ENCODE results near the gene WDR82.
"Not testable (repeated sequence)": the region's sequence is repeated elsewhere in the genome, so short reads cannot be mapped to it uniquely, and the experiment has no call there.

WDR82 gene

DNA sequence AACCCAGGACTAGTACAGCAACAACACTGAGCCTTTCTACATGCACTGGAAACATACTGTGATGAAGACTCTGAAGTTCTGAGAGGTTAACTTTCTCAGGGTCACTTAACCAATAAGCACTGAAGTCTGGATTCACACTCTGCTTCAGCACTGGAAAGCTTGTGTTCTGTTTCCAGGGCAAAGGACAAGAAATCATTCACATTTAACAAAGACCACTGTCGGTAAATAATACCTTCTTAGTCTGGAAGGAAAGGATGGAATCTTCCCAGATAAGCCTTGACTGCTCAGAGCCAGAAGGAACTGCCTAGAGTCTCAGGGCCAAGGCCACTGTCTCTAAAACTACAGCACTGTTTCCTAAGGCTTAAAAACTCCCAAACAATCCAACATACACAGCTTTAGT, 4.9 kb upstream of the WDR82 start:
- Histone ChIP-seq H3K9ac (ENCODE audit: low read depth, low read length) (no peak overlapping the region), H3K27ac (ENCODE audit: low read depth, low read length) (peak overlapping the region; percentile 57), H3K9me3 (ENCODE audit: control insufficient read depth, insufficient read depth, low read length) (no peaks in the 10 kb centered on the region), H3K4me3 (ENCODE audit: low read depth, low read length) (no peak overlapping the region), H3K27me3 (ENCODE audit: control insufficient read depth, insufficient read depth, low read length) (no peaks in the 10 kb centered on the region), H3K4me1 (ENCODE audit: control insufficient read depth, insufficient read depth, low read length) (peaks cover 14% of the 10 kb centered on the region), H3K36me3 (ENCODE audit: control insufficient read depth, insufficient read depth, low read length) (0 out of 2 replicates have a peak, but pooled peaks cover 7% of the 10 kb centered on the region)

DNA sequence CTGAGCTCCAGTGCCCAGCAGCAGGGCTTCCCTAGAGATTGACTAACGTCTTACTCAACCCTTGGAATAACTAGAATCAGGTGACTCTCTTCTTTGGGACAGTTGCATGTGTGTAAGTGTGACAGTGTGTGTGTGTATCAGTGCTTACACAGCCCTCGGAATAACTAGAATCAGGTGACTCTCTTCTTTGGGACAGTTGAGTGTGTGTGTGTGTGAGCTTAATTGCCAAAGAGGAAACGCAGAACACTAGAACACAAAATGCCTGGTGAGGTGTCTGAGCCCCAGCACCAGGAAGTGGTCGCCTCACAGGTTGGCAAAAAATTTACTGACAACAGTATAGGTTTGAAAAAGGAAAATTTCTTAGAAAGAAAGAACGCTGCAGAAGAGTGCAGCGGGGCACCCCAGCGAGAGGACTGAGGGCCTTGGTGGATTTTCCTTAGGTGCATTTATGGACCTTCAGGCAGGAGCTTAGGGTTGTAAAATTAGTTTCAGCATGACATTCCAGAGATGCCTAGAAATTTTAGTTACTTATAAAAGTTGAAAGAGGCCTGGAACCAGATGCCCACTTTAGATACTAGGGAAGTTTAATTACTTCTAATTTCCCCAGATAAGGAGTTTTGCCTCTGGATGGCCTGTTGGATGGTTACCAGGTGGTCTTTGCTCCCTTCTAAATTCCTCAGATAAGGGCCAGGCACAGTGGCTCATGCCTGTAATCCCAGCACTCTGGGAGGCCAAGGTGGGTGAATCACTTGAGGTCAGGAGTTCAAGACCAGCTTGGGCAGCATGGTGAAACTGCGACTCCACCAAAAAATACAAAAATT, 3.7 kb upstream of the WDR82 start:
- Histone ChIP-seq H3K4me3 (ENCODE audit: low read depth, low read length) (no peak overlapping the region), H3K27me3 (ENCODE audit: control insufficient read depth, insufficient read depth, low read length) (no peaks in the 10 kb centered on the region), H3K36me3 (ENCODE audit: control insufficient read depth, insufficient read depth, low read length) (0 out of 2 replicates have a peak, but pooled peaks cover 7% of the 10 kb centered on the region), H3K9me3 (ENCODE audit: control insufficient read depth, insufficient read depth, low read length) (no peaks in the 10 kb centered on the region), H3K9ac (ENCODE audit: low read depth, low read length) (no peak overlapping the region), H3K4me1 (ENCODE audit: control insufficient read depth, insufficient read depth, low read length) (peaks cover 14% of the 10 kb centered on the region), H3K27ac (ENCODE audit: low read depth, low read length) (peak overlapping the region; percentile 47)

DNA sequence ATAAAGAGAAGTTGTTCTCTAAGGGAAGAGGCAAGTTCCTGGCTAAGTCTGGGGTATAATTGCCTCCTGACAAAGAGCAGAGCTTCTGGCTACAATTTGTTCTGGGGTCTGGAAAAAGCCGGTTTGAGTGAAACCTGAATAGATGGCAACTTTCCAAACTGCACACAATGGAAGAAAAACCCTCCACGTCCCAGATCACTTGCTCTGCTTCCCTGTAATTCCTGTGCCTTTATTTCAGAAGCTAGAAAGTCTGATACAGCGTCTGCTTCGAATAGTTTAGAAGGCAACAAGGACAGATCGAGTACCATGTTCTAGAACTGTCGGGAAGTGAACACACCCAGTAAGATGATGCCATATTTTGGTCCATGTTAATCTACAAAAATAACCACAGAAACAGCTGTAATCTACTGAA, 1.6 kb upstream of the WDR82 start:
- no peak overlapping the region for H3K4me3 ChIP-seq (ENCODE audit: low read depth, low read length)
- no peaks in the 10 kb centered on the region for H3K27me3 ChIP-seq (ENCODE audit: control insufficient read depth, insufficient read depth, low read length)
- no peak overlapping the region for H3K9ac ChIP-seq (ENCODE audit: low read depth, low read length)
- H3K27ac ChIP-seq (ENCODE audit: low read depth, low read length) = peak overlapping the region; percentile 94
- H3K36me3 ChIP-seq (ENCODE audit: control insufficient read depth, insufficient read depth, low read length) = 0 out of 2 replicates have a peak, but pooled peaks cover 7% of the 10 kb centered on the region
- no peaks in the 10 kb centered on the region for H3K9me3 ChIP-seq (ENCODE audit: control insufficient read depth, insufficient read depth, low read length)
- 0 out of 2 replicates have a peak, but pooled peaks cover 8% of the 10 kb centered on the region for H3K4me1 ChIP-seq (ENCODE audit: control insufficient read depth, insufficient read depth, low read length)

DNA sequence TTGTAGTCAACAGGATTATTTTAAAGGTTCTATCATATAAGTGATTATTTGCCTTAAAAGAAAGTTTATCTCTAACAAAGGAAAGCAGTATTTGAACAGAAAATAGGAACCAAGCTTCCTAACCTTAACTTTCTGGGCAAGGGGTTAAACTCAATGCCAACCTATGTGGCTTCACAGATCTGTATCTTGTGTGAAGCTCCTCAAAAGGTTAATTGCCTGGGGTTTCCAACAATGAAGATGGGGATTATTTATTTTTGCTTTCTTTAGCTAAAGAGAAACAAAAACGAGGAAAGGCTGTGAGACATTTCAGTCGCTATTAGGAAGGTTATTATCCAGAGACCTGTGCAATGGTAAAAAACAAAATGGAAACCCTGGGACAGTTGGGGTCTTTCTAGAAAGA, 1.1 kb upstream of the WDR82 start:
- Histone ChIP-seq H3K27ac (ENCODE audit: low read depth, low read length) (peak overlapping the region; percentile 94), H3K9me3 (ENCODE audit: control insufficient read depth, insufficient read depth, low read length) (no peaks in the 10 kb centered on the region), H3K27me3 (ENCODE audit: control insufficient read depth, insufficient read depth, low read length) (no peaks in the 10 kb centered on the region), H3K4me3 (ENCODE audit: low read depth, low read length) (peak overlapping the region; percentile 100), H3K36me3 (ENCODE audit: control insufficient read depth, insufficient read depth, low read length) (peaks cover 8% of the 10 kb centered on the region; the same call in 1 of the 2 replicates), H3K4me1 (ENCODE audit: control insufficient read depth, insufficient read depth, low read length) (0 out of 2 replicates have a peak, but pooled peaks cover 8% of the 10 kb centered on the region), H3K9ac (ENCODE audit: low read depth, low read length) (no peak overlapping the region)

DNA sequence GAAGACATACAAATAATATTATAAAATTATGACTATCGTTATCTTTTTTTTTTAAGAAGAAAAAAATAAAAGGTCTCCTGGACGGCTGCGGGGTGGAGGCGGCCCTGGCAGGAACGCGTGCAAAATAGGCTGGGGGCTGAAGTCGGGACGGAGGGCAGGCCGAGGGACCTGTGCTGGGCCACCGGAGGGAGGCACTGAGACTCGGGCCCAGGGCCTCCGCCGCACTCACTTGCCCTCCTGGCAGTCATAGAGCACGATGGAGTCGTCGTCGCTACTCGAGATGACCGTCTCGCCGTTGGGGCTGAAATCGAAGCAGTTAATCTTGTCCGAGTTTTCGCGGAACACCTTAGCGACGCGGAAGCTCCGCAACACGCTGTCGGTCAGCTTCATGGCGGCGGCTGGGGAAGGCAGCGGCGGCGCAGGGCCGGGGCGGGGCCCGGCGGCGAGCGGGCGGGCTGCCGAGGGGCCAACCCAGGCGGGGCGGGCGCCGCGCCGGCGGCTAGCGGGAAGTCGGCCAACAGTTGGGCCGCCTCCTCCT, 408 bp downstream of the WDR82 start:
- Histone ChIP-seq H3K27me3 (ENCODE audit: control insufficient read depth, insufficient read depth, low read length) (no peaks in the 10 kb centered on the region), H3K36me3 (ENCODE audit: control insufficient read depth, insufficient read depth, low read length) (peaks cover 20% of the 10 kb centered on the region), H3K27ac (ENCODE audit: low read depth, low read length) (peak overlapping the region; percentile 94), H3K9me3 (ENCODE audit: control insufficient read depth, insufficient read depth, low read length) (no peaks in the 10 kb centered on the region), H3K4me1 (ENCODE audit: control insufficient read depth, insufficient read depth, low read length) (0 out of 2 replicates have a peak, but pooled peaks cover 8% of the 10 kb centered on the region), H3K4me3 (ENCODE audit: low read depth, low read length) (peak overlapping the region; percentile 100), H3K9ac (ENCODE audit: low read depth, low read length) (peak overlapping the region; percentile 99)

DNA sequence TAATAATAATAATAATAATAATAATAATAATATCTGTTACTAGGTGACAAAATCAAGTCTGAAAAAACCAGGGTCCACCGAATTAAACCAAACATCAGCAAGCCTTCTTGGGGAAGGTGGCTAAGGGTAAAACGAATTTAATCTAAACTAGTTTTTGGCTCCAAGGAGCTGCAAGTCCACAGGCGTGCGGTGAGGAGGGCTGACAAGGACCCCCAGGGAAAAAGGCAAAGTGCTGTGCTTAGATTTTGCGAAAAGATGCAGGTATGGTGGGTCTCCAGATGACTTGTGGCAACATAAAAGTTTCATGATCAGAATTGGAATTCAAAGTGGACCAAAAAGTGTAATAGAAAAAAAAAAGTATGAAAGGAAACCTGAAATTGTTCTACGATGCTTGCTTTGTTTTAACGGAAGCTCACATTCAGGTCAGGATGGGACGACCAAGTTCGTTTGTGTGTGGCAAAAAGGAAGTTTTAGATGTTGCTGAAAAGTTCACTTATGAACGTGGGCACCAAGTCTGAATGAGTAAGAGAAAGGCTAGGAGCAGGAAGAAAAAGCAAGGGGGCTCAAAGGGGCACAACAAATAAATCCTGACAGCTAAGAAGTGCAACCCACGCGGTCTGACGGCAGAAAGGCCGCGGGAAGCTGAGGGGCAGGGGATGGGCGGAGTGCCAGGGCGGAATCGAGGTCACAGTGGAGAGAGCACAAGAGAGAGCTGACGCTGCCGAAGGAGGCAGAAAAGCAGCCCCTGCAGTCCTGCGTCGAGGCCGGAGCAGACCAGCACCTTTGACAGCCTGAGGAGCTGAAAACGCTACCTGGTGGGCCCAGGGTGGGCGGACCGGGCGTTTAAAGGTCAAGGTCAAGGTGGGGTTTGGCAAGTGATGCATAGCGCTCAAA, 1.1 kb downstream of the WDR82 start:
- 0 out of 2 replicates have a peak, but pooled peaks cover 8% of the 10 kb centered on the region for H3K4me1 ChIP-seq (ENCODE audit: control insufficient read depth, insufficient read depth, low read length)
- peaks cover 27% of the 10 kb centered on the region for H3K36me3 ChIP-seq (ENCODE audit: control insufficient read depth, insufficient read depth, low read length)
- H3K27ac ChIP-seq (ENCODE audit: low read depth, low read length) = peak overlapping the region; percentile 94
- no peaks in the 10 kb centered on the region for H3K27me3 ChIP-seq (ENCODE audit: control insufficient read depth, insufficient read depth, low read length)
- peak overlapping the region; percentile 100 for H3K4me3 ChIP-seq (ENCODE audit: low read depth, low read length)
- no peaks in the 10 kb centered on the region for H3K9me3 ChIP-seq (ENCODE audit: control insufficient read depth, insufficient read depth, low read length)
- peak overlapping the region; percentile 99 for H3K9ac ChIP-seq (ENCODE audit: low read depth, low read length)

DNA sequence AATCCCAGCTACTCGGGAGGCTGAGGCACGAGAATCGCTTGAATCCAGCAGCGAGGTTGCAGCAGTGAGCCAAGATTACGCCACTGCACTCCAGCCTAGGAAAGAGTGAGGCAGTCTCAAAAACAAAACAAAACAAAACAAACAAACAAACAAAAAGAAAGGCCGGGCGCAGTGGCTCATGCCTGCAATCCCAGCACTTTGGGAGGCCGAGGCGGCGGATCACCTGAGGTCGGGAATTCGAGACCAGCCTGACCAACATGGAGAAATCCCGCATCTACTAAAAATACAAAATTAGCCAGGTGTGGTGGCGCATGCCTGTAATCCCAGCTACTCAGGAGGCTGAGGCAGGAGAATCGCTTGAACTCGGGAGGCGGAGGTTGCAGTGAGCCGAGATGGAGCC, 3.7 kb downstream of the WDR82 start:
- not testable (repeated sequence) for H3K27me3 ChIP-seq (ENCODE audit: control insufficient read depth, insufficient read depth, low read length); H3K27ac ChIP-seq (ENCODE audit: low read depth, low read length); H3K9me3 ChIP-seq (ENCODE audit: control insufficient read depth, insufficient read depth, low read length); H3K9ac ChIP-seq (ENCODE audit: low read depth, low read length); H3K4me3 ChIP-seq (ENCODE audit: low read depth, low read length); H3K4me1 ChIP-seq (ENCODE audit: control insufficient read depth, insufficient read depth, low read length)
- peaks cover 40% of the 10 kb centered on the region for H3K36me3 ChIP-seq (ENCODE audit: control insufficient read depth, insufficient read depth, low read length)

DNA sequence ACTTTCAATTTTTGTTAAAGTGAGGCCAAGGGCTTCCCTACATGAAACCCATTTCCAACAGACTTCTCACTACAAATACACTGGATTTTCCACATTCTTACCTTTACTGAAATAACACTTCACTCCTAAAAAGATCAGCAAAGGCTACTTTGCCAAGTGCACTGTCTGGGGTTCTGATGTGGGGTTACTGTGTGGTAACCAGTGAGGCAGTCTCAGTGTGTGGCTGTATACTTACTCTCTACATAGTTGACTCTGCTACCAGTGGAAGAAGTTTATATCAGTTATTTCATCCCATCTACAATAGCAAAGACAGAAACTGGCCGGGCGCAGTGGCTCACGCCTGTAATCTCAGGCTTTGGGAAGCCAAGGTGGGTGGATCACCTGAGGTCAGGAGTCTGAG, 5.6 kb downstream of the WDR82 start:
- H3K27ac ChIP-seq (ENCODE audit: low read depth, low read length) = no peak overlapping the region
- no peaks in the 10 kb centered on the region for H3K27me3 ChIP-seq (ENCODE audit: control insufficient read depth, insufficient read depth, low read length)
- H3K4me1 ChIP-seq (ENCODE audit: control insufficient read depth, insufficient read depth, low read length) = no peaks in the 10 kb centered on the region
- H3K36me3 ChIP-seq (ENCODE audit: control insufficient read depth, insufficient read depth, low read length) = peaks cover 58% of the 10 kb centered on the region
- no peak overlapping the region for H3K9ac ChIP-seq (ENCODE audit: low read depth, low read length)
- no peaks in the 10 kb centered on the region for H3K9me3 ChIP-seq (ENCODE audit: control insufficient read depth, insufficient read depth, low read length)
- no peak overlapping the region for H3K4me3 ChIP-seq (ENCODE audit: low read depth, low read length)

DNA sequence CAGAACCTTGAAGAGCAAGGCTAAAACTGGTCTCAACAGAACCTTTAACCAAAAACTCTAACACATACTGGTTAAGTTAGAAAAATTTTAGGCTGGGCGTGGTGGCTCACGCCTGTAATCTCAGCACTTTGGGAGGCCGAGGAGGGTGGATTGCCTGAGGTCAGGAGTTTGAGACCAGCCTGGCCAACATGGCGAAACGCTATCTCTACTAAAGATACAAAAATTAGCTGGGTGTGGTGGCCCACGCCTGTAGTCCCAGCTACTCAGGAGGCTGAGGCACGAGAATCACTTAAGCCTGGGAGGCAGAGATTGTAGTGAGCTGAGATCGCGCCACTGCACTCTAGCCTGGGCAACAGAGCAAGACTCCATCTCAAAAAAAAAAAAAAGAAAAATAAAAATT, 6.3 kb downstream of the WDR82 start:
- not testable (repeated sequence) for H3K9ac ChIP-seq (ENCODE audit: low read depth, low read length); H3K4me3 ChIP-seq (ENCODE audit: low read depth, low read length); H3K27ac ChIP-seq (ENCODE audit: low read depth, low read length); H3K4me1 ChIP-seq (ENCODE audit: control insufficient read depth, insufficient read depth, low read length); H3K9me3 ChIP-seq (ENCODE audit: control insufficient read depth, insufficient read depth, low read length); H3K27me3 ChIP-seq (ENCODE audit: control insufficient read depth, insufficient read depth, low read length)
- peaks cover 65% of the 10 kb centered on the region for H3K36me3 ChIP-seq (ENCODE audit: control insufficient read depth, insufficient read depth, low read length)

DNA sequence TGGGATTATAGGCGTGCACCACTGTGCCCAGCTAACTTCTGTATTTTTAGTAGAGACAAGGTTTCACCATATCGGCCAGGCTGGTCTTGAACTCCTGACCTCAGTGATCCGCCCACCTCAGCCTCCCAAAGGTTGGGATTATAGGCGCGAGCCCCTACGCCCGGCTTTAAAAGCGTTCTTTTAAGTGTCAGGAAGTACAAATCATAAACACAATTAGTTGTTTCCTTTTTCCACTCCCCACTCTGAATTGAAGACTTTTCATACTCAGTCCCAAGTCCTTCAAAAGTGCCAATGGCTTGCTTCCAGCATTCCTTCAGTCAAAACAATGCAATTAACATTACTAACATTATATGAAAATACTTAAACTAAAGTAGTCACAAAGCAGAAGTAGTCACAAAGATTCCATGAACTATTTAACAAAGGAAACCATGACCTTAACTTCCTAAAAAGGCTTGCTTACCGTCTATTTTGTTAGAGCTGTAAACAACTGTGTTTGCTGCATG, 8.1 kb downstream of the WDR82 start:
- H3K27me3 ChIP-seq (ENCODE audit: control insufficient read depth, insufficient read depth, low read length) = no peaks in the 10 kb centered on the region
- H3K9me3 ChIP-seq (ENCODE audit: control insufficient read depth, insufficient read depth, low read length) = no peaks in the 10 kb centered on the region
- H3K27ac ChIP-seq (ENCODE audit: low read depth, low read length) = no peak overlapping the region
- H3K4me3 ChIP-seq (ENCODE audit: low read depth, low read length) = no peak overlapping the region
- H3K4me1 ChIP-seq (ENCODE audit: control insufficient read depth, insufficient read depth, low read length) = no peaks in the 10 kb centered on the region
- H3K9ac ChIP-seq (ENCODE audit: low read depth, low read length) = no peak overlapping the region
- peaks cover 83% of the 10 kb centered on the region for H3K36me3 ChIP-seq (ENCODE audit: control insufficient read depth, insufficient read depth, low read length)
